Activated CD8-positive, alpha-beta T cell treated with anti-CD3 and anti-CD28 coated beads for 36 hours (primary cell): ENCODE data around the gene UMAD1. TPM values are rescaled to one million over a fixed set of nuclear protein-coding genes. Genes with fewer than 3 reads are reported as not detected.
A peak's percentile ranks its signal among the peaks of the same experiment; 100 is the strongest.

Experiments used
- ATAC-seq: fragments of 200-7000 bp; cut with Tn5 transposase; one replicate; pipeline ENCODE4 v1.10.0; 2021; ENCODE audit warnings: mild to moderate bottlenecking, moderate library complexity
- CTCF ChIA-PET: fragments of 350-600 bp; sonication (Branson Sonifier 250); formaldehyde crosslinking; loops from one replicate; lab custom pipeline; 2021; ENCODE audit warnings: antibody characterized with exemption; lab: Charles Lee
- POLR2A ChIA-PET: fragments of 350-600 bp; sonication (Branson Sonifier 250); formaldehyde crosslinking; loops from one replicate; lab custom pipeline; 2021; ENCODE audit warnings: antibody characterized with exemption; lab: Charles Lee
- DNase-seq: peaks from one replicate; pipeline ENCODE4 v3.0.0-alpha.2; 2020
- H3K27ac Mint-ChIP-seq: one replicate; pipeline ENCODE4 v1.8.0; 2021; ENCODE audit warnings: mild to moderate bottlenecking, mixed read lengths
- H3K27me3 Mint-ChIP-seq: one replicate; pipeline ENCODE4 v1.8.0; 2021; ENCODE audit warnings: mixed read lengths
- H3K36me3 Mint-ChIP-seq: one replicate; pipeline ENCODE4 v1.8.0; 2021; ENCODE audit warnings: low read depth, mixed read lengths
- H3K4me1 Mint-ChIP-seq: one replicate; pipeline ENCODE4 v1.8.0; 2021; ENCODE audit warnings: low read depth, mixed read lengths
- H3K4me3 Mint-ChIP-seq: one replicate; pipeline ENCODE4 v1.8.0; 2021; ENCODE audit warnings: mild to moderate bottlenecking, moderate library complexity, mixed read lengths
- H3K9me3 Mint-ChIP-seq: one replicate; pipeline ENCODE4 v1.8.0; 2021; ENCODE audit warnings: mixed read lengths
- CTCF ChIP-seq: fragments of 200-600 bp; IDR thresholded peaks from one replicate; pipeline ENCODE4 v1.8.0; 2022; ENCODE audit warnings: antibody characterized with exemption, mild to moderate bottlenecking
- intact Hi-C: fragments of 100-400 bp; cut with micrococcal nuclease; formaldehyde crosslinking; loops from one replicate; pipeline ENCODE4 v1.10.0; 2022
- total RNA-seq, 2 experiments: library from RNA; stranded (reverse); gene quantifications; one replicate each; pipeline ENCODE4 v1.2.3, GENCODE V29; 2021

The UMAD1 gene
- total RNA-seq, 2 experiments from 2014 or later, result 10.1 to 11.1 TPM

DNA sequence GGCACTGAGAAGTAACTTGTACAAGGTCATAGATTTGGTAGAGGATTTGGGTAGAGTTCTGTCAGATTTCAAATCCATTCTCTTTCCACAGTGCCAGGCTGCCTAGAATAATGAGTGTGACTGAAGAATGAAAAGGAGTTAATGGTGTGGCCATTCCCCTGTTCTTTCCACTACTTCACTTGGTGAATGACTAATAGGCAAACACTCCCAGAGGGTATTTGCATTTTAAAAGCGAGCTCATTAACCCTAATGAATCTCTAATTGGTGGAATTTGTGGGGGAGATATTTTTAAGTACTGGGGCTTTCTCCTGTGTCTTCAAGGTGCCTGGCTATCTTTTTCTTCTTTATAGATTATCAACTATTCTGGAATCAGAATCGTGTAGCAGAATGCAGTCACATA lies 152.7 kb downstream of the UMAD1 start:
- Mint-ChIP-seq H3K4me3 (no peak overlapping the region), H3K27me3 (no peaks in the 10 kb centered on the region), H3K36me3 (peaks cover 31% of the 10 kb centered on the region), H3K27ac (no peak overlapping the region), H3K4me1 (peaks cover 7% of the 10 kb centered on the region), H3K9me3 (peaks cover 6% of the 10 kb centered on the region)
- TF ChIP-seq CTCF, result no peak
- ATAC-seq (no peak), DNase-seq (no peak)
- CTCF ChIA-PET, result no interaction called here
- POLR2A ChIA-PET, result no interaction called here
- intact Hi-C loops, result no loop called here

DNA sequence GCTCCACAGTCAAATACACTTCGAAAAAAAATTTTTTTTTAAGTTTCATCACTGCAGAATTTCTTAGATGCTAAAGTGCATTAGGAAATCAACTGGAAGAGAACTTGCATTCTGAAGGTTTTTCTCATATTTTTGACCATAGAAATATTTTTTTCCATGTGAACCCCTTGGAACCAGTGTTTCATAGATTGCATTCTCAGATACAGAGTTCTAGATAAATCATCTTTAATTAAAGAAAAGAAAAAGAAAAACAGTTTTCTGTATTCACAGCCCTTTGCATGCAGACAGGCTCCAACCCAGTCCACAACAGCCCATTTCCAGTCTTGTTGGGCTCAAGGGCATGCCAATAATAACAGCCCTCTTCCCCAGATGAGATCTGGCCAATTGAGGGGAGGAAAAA lies 153.4 kb downstream of the UMAD1 start:
- Mint-ChIP-seq H3K4me3 (no peak overlapping the region), H3K27me3 (no peaks in the 10 kb centered on the region)

GRCh38 chr7:7795203-7795602 lies 154.7 kb downstream of the UMAD1 start:
- no peaks in the 10 kb centered on the region for H3K4me1 Mint-ChIP-seq
- H3K4me3 Mint-ChIP-seq, result no peak overlapping the region
- intact Hi-C loops, result no loop called here
- H3K27ac Mint-ChIP-seq, result no peak overlapping the region
- peaks cover 31% of the 10 kb centered on the region for H3K36me3 Mint-ChIP-seq
- CTCF ChIA-PET, result no interaction called here
- no peak for TF ChIP-seq CTCF
- peaks cover 6% of the 10 kb centered on the region for H3K9me3 Mint-ChIP-seq
- ATAC-seq (no peak), DNase-seq (no peak)
- POLR2A ChIA-PET, result no interaction called here
- no peaks in the 10 kb centered on the region for H3K27me3 Mint-ChIP-seq

More for the DNA sequence above, 153.4 kb downstream of the UMAD1 start:
- Mint-ChIP-seq H3K36me3 (peaks cover 31% of the 10 kb centered on the region), H3K9me3 (peaks cover 6% of the 10 kb centered on the region), H3K27ac (no peak overlapping the region), H3K4me1 (peaks cover 7% of the 10 kb centered on the region)
- POLR2A ChIA-PET, result no interaction called here
- CTCF ChIA-PET, result no interaction called here
- intact Hi-C loops, result no loop called here
- TF ChIP-seq CTCF, result no peak
- ATAC-seq (no peak), DNase-seq (no peak)

GRCh38 chr7:7795630-7796121 lies 155.1 kb downstream of the UMAD1 start:
- DNase-seq (no peak), ATAC-seq (peak; percentile 51)
- intact Hi-C loops, result no loop called here
- ChIA-PET CTCF (no interaction called here), POLR2A (no interaction called here)
- Mint-ChIP-seq H3K4me1 (no peaks in the 10 kb centered on the region), H3K27me3 (no peaks in the 10 kb centered on the region), H3K9me3 (peaks cover 6% of the 10 kb centered on the region), H3K4me3 (no peak overlapping the region), H3K36me3 (peaks cover 31% of the 10 kb centered on the region), H3K27ac (no peak overlapping the region)
- TF ChIP-seq CTCF, result no peak

GRCh38 chr7:7798510-7798909 lies 158.0 kb downstream of the UMAD1 start:
- Mint-ChIP-seq H3K27ac (no peak overlapping the region), H3K4me3 (no peak overlapping the region), H3K27me3 (no peaks in the 10 kb centered on the region), H3K9me3 (peaks cover 4% of the 10 kb centered on the region), H3K36me3 (peaks cover 18% of the 10 kb centered on the region), H3K4me1 (no peaks in the 10 kb centered on the region)
- ChIA-PET POLR2A (no interaction called here), CTCF (no interaction called here)
- TF ChIP-seq CTCF, result no peak
- intact Hi-C loops, result no loop called here
- DNase-seq (no peak), ATAC-seq (no peak)
